NCI-H2081 (cell line): ENCODE results near the gene SMAD7.

Source experiments
- DNase-seq, 2 experiments: peaks; one replicate each; lab custom pipeline; 2025; lab: John Stamatoyannopoulos, UW

Gene SMAD7

GRCh38 chr18:48914581-48915251, 36.0 kb downstream of the SMAD7 start:
- DNase-seq = no peak

GRCh38 chr18:48913775-48914174, 37.0 kb downstream of the SMAD7 start:
- no peak for DNase-seq

- DNase-seq = no peak
Observed at GRCh38 chr18:48913201-48913600, 37.6 kb downstream of the SMAD7 start.

- DNase-seq = no peak
Observed at GRCh38 chr18:48910972-48911545, 39.7 kb downstream of the SMAD7 start.

- DNase-seq = no peak
Observed at GRCh38 chr18:48909721-48910120, 41.0 kb downstream of the SMAD7 start.

- DNase-seq = no peak
Observed at GRCh38 chr18:48908916-48909315, 41.8 kb downstream of the SMAD7 start.

- no peak for DNase-seq
Observed at GRCh38 chr18:48905513-48905912, 45.3 kb downstream of the SMAD7 start.

- no peak for DNase-seq
Observed at GRCh38 chr18:48904847-48905394, 45.8 kb downstream of the SMAD7 start.

GRCh38 chr18:48904091-48904490, 46.7 kb downstream of the SMAD7 start:
- DNase-seq = no peak

GRCh38 chr18:48902856-48903601, 47.7 kb downstream of the SMAD7 start:
- DNase-seq = no peak

GRCh38 chr18:48902023-48902855, 48.5 kb downstream of the SMAD7 start:
- DNase-seq = peak; percentile 63 to 76

- DNase-seq = no peak
Observed at GRCh38 chr18:48901145-48902022, 49.4 kb downstream of the SMAD7 start.

GRCh38 chr18:48900469-48900868, 50.3 kb downstream of the SMAD7 start:
- no peak for DNase-seq

- no peak for DNase-seq
Observed at GRCh38 chr18:48899558-48900174, 51.1 kb downstream of the SMAD7 start.

GRCh38 chr18:48898521-48898920, 52.2 kb downstream of the SMAD7 start:
- no peak for DNase-seq

GRCh38 chr18:48897531-48897930, 53.2 kb downstream of the SMAD7 start:
- no peak for DNase-seq

- no peak for DNase-seq
Observed at GRCh38 chr18:48896875-48897511, 53.8 kb downstream of the SMAD7 start.

- no peak for DNase-seq
Observed at GRCh38 chr18:48896326-48896874, 54.4 kb downstream of the SMAD7 start.

GRCh38 chr18:48894799-48895346, 55.9 kb downstream of the SMAD7 start:
- DNase-seq = no peak
